ENCODE results near the gene OR5P2. TPM values are rescaled to one million over a fixed set of nuclear protein-coding genes. Genes with fewer than 3 reads are reported as not detected.

OR5P2 gene
- total RNA-seq, 4 donors from 2014 or later, result not detected

- TF ChIP-seq CTCF (IDR thresholded peaks at IDR 0.05; ENCODE audit: low read depth), result no peak
Measured at GRCh38 chr11:7826324-7826723, 29.6 kb upstream of the OR5P2 start.

- TF ChIP-seq CTCF (IDR thresholded peaks at IDR 0.05; ENCODE audit: low read depth), result no peak
Measured at GRCh38 chr11:7793233-7793632, 3.5 kb downstream of the OR5P2 start.

DNA sequence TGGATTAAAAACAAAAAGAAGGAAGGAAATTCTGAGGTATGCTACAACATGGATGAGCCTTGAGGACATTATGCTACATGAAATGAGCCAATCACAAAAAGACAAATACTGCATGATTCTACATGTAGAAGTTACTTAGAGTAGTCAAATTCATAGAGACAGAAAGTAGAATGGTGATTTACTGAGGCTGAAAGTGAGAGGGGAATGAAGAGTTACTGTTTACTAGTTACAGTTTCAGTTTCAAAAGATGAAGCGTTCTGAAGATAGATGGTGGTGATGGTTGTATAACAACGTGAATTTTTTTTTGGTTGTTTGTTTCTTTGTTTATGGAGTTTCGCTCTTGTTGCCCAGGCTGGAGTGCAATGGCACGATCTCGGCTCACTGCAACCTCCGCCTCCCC, 9.5 kb downstream of the OR5P2 start:
- no peak for TF ChIP-seq CTCF (IDR thresholded peaks at IDR 0.05; ENCODE audit: low read depth)

GRCh38 chr11:7775689-7776088, 21.1 kb downstream of the OR5P2 start:
- no peak for TF ChIP-seq CTCF (IDR thresholded peaks at IDR 0.05; ENCODE audit: low read depth)

DNA sequence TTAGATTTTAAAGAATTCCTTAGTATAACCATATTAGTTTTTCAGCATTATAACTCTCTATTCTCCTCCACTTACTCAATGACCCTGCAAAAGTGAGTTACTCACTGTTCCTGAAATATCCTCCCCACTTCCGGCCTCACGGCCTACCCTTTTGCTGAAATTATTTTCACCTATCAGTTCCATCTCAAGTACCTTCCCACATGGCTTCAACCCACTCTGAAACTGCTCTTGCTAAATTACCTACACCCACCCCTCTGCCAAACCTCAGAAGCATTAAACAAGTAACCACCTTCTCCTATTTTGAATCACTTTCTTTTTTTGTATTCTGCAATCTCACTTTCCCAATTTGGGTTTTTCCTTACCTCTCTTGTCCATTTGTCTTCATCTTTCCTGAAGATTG, 37.7 kb downstream of the OR5P2 start:
- no peak for TF ChIP-seq CTCF (IDR thresholded peaks at IDR 0.05; ENCODE audit: low read depth)

DNA sequence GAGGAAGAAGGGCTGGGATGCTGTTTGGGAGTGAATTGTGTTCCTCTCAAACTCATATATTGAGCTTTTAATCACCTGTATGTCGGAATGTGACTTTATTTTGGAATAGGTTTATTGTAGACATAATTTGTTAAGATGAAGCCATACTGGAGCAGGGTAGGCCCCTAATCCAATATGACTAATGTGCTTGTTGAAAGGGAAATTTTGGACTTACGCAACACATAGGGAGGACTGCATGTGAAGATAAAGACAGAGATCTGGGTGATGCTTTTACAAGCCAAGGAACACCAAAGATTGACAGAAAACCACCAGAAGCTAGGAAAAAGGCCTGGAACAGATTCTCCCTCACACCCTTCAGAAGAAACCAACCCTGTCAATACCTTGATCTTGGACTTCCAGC, 47.3 kb downstream of the OR5P2 start:
- TF ChIP-seq CTCF (IDR thresholded peaks at IDR 0.05; ENCODE audit: low read depth), result no peak

Other genes starting within 250 kb of the OR5P2 start
- gene CYB5R2, start 123.4 kb downstream of the OR5P2 start, total RNA-seq, result 10 to 100 TPM in 1 of 4 donors, 1 to 10 TPM in 3; 5.2 to 12.6 (median 7.4) TPM
- gene OVCH2, start 90.5 kb downstream of the OR5P2 start, total RNA-seq, result not detected
- gene OR5P3, start 33.9 kb upstream of the OR5P2 start, total RNA-seq, result not detected
- gene OR10A6, start 134.3 kb upstream of the OR5P2 start, total RNA-seq, result not detected
- gene OR10A3, start 144.8 kb upstream of the OR5P2 start, total RNA-seq, result not detected
- not detected for gene NLRP10, start 168.5 kb upstream of the OR5P2 start, total RNA-seq
- 100 to 1,000 TPM; 140 to 169 (median 148) TPM for gene EIF3F, start 190.4 kb upstream of the OR5P2 start, total RNA-seq

Measured in subcutaneous adipose tissue (tissue), 4 donors.